Activated T-cell treated with anti-CD3 and anti-CD28 coated beads, Interleukin-2, amount 50 U/mL, for 48 hours (primary cell): ENCODE measurements around the gene OXSR1.
"Not testable (repeated sequence)": the region's sequence is repeated elsewhere in the genome, so short reads cannot be mapped to it uniquely, and the experiment has no call there.

Source experiments
- DNase-seq, 2 experiments: peaks; one replicate each; pipeline ENCODE4 v3.0.0-alpha.2; 2020

Gene OXSR1

GRCh38 chr3:38169027-38169317 lies 3.6 kb downstream of the OXSR1 start:
- DNase-seq, result no peak

GRCh38 chr3:38170722-38171121 lies 5.4 kb downstream of the OXSR1 start:
- no peak for DNase-seq

GRCh38 chr3:38171622-38172021 lies 6.3 kb downstream of the OXSR1 start:
- DNase-seq, result no peak

- DNase-seq, result no peak
Observed at GRCh38 chr3:38173834-38174418, 8.6 kb downstream of the OXSR1 start.

GRCh38 chr3:38177181-38177580 lies 11.8 kb downstream of the OXSR1 start:
- no peak for DNase-seq

- DNase-seq, result no peak
Observed at GRCh38 chr3:38186781-38187180, 21.4 kb downstream of the OXSR1 start.

GRCh38 chr3:38190481-38190881 lies 25.1 kb downstream of the OXSR1 start:
- no peak for DNase-seq

- DNase-seq, result not testable (repeated sequence)
Observed at GRCh38 chr3:38202931-38203330, 37.6 kb downstream of the OXSR1 start.

GRCh38 chr3:38203690-38204089 lies 38.4 kb downstream of the OXSR1 start:
- no peak for DNase-seq

GRCh38 chr3:38204599-38205471 lies 39.5 kb downstream of the OXSR1 start:
- DNase-seq, result no peak

GRCh38 chr3:38205472-38205805 lies 40.1 kb downstream of the OXSR1 start:
- DNase-seq, result peak; percentile 33 to 47

GRCh38 chr3:38207254-38208003 lies 42.1 kb downstream of the OXSR1 start:
- no peak for DNase-seq

GRCh38 chr3:38210141-38210757 lies 44.9 kb downstream of the OXSR1 start:
- no peak for DNase-seq

GRCh38 chr3:38212141-38212540 lies 46.8 kb downstream of the OXSR1 start:
- DNase-seq, result no peak

- no peak for DNase-seq
Observed at GRCh38 chr3:38214560-38214959, 49.2 kb downstream of the OXSR1 start.

GRCh38 chr3:38219609-38220197 lies 54.4 kb downstream of the OXSR1 start:
- DNase-seq, result no peak

- no peak for DNase-seq
Observed at GRCh38 chr3:38221005-38221404, 55.7 kb downstream of the OXSR1 start.

- DNase-seq, result no peak
Observed at GRCh38 chr3:38222032-38222634, 56.8 kb downstream of the OXSR1 start.

- no peak for DNase-seq
Observed at GRCh38 chr3:38224357-38224756, 59.0 kb downstream of the OXSR1 start.

GRCh38 chr3:38226273-38226672 lies 60.9 kb downstream of the OXSR1 start:
- no peak for DNase-seq

GRCh38 chr3:38227989-38228388 lies 62.7 kb downstream of the OXSR1 start:
- no peak for DNase-seq

GRCh38 chr3:38229036-38229435 lies 63.7 kb downstream of the OXSR1 start:
- DNase-seq, result no peak

- no peak for DNase-seq
Observed at GRCh38 chr3:38232701-38233100, 67.4 kb downstream of the OXSR1 start.
